Activated CD4-positive, alpha-beta T cell treated with anti-CD3 and anti-CD28 coated beads, Interleukin-2, Interleukin-6, amounts not matched to agents 100 ng/mL and 50 ng/mL, durations not matched to agents 16 hours and 8 hours (primary cell): Measurements from ENCODE around the gene MEIOSIN.
A peak's percentile ranks its signal among the peaks of the same experiment; 100 is the strongest.
"Not testable (repeated sequence)": the region's sequence is repeated elsewhere in the genome, so short reads cannot be mapped to it uniquely, and the experiment has no call there.

ENCODE experiments used
- DNase-seq: peaks from one replicate; pipeline ENCODE4 v3.0.0-alpha.2; 2020

The MEIOSIN gene

DNA sequence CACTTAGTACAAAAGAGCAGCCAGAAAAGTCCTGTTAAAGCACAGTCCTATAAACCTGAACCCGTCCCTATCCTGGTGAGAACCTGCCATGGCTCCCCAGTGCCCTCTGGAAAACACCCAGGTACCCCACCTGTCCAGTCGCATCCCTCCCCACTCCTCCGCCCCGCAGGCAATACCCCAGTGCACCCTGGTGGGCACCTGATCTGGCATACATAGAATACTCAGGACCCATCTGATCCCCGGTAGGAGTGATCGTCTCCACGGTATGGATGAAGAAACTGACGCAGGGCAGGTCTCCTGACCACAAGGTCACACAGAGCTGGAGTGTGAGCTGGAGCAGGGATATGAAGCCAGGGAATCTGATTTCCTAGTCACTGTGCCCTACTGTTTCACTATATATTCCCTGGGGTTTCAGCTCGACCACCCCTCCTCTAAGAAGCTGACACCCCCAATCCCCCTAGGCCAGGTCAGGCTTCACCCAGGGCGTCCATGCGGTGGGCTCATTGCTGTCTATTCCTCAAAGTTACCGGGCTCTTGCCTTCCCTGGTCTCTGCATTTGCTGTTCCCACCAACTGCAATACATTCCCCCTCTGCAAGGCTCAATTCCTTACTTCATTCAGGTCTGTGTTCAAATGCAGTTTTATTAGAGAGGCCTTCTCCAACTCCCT is 15.1 kb upstream of the MEIOSIN start:
- no peak for DNase-seq

DNA sequence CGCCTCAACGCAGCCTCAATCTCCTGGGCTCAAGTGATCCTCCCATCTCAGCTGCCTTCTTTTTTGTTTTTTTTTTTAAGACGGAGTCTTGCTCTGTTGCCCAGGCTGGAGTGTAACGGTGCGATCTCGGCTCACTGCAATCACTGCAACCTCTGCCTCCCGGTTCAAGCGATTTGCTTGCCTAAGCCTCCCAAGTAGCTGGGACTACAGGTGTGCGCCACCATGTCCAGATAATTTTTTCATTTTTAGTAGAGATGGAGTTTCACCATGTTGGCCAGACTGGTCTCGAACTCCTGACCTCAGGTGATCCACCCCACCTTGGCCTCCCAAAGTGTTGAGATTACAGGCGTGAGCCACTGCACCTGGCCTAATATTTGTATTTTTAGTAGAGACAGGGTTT is 13.2 kb upstream of the MEIOSIN start:
- DNase-seq, result not testable (repeated sequence)

DNA sequence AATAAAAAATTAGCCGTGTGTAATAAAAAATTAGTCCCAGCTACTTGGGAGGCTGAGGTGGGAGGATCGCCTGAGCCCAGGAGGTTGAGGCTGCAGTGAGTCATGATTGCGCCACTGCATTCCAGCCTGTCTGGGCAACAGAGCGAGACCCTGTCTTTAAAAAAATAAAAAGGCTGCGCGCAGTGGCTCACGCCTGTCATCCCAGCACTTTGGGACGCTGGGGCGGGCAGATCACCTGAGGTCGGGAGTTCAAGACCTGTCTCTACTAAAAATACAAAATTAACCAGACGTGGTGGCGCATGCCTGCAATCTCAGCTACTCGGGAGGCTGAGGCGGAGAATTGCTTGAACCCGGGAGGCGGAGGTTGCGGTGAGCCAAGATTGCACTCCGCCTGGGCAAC is 4.6 kb upstream of the MEIOSIN start:
- DNase-seq, result not testable (repeated sequence)

DNA sequence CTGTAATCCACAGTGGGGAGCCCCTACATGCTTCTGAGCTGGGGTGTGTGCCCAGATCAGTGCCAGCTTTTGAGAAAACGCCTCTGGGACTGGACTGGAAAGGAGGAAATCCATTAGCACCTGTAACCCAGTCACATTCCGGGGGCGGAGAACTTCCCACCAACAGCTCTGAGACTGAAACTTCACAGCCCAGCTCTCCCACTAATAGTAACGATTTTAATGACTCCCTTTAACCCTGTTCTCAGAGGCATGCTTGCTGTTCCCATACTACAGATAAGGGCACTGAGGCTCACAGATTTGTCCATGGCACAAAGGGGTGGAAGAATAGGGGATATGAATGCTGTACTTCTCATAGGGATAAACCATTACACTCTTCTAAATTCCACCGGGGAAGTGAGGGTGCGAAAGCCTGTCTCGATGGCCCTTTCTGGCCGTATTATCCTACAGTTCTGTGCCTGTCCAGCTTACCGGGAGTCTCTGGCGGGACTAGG is 3.4 kb upstream of the MEIOSIN start:
- DNase-seq, result peak; percentile 18

DNA sequence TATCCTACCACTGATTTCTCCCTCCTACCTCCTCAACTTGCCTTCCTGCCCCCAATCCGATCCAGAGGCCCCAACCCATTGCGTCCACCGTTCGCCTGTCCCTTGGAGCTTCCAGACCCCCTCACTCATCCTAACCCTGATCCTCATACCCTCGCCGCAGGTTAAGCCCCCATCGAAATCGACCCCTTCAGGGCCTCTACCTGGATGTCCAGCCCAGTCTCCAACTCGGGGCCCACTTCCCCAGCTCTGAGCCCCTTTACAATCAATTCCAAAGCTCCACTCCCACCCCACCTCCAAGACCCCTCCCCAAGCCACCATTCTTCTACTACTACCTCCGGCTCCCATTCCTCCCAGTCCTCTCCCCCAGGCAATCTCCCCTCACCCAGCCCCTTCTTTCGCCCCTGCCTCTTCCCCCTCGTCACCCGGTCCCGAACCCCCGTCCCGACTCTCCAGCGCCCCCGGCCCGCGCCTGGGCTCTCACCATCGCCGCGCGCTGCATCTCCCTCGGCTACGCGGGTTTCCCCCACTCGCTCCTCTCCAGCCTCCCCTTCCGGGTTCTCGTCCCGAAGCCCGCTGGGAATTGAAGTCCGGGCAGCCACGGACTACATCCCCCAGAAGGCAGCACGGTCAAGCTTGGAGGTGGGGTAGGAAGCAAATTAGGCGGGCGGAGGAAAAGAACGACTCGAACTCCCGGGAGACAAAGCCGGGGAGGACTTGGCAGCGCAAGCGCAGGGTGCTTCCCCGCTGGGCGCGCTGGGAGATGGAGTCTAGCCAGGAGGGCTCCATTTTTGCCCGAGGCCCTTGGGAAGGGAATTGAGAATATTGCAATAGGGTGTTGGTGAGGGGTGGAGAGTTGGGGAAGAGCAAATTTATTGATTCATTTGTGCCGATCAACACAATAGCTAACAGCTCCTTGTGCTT is 2.6 kb upstream of the MEIOSIN start, which contains the start of gene FBXO46:
Gene FBXO46, minus strand, starts transcription at position 529 of the 921 bp plus-strand sequence. CDS start 17,401 bp downstream, outside the sequence.
- DNase-seq, result peak; percentile 98

DNA sequence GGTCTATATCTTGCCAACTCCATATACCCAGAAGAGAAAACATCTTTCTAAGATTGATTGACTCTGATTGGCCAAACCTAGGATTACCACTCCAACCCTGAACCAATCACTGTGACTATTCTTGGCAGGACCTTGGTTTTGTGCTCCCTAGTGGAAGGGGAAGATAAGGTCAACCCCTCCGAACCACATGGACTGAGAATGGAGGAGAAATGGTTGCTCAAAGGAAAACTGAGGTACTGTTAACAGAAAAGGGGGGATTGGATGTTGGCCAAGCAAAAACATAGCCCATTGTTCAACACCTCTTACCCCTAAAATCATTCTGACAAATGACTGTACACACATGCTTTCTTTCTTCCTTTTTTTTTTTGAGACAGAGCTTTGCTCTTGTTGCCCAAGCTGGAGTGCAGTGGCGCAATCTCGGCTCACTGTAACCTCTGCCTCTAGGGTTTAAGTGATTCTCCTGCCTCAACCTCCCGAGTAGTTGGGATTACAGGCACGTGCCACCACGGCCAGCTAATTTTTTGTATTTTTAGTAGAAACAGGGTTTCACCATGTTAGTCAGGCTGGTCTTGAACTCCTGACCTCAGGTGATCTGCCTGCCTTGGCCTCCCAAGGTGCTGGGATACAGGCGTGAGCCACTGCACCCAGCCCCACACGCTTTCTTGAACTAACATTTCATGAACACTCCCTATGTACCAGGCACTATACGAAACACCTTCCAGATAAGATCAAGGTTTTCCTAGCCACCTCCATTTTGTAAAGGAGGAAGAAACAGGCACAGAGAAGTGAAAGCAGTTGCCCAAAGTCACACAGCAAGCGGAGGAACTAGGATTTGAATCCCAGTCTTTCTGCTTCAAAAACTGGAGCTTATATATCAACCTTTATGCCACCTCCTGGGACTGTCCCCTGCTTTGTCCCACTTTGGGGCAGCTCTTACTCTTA is 6.5 kb downstream of the MEIOSIN start:
- no peak for DNase-seq

DNA sequence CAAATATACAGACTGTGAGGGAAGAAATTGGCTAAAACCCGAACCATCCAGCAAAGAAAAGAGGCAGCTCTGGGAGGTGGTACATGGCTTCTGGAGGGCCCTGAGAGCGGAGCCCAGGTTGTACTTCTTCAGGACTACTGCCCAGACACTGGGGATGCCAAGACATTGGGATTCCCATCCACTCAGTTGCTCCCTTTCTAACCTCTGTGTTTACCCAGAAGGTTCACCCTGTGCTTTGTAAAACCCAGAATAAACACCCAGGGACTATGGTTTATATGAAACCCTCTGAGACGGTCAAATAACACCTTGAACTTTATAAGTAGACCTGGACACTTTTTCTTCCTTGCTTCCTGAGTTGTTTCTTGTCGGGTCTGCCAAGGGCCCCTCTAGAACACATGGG is 9.7 kb downstream of the MEIOSIN start:
- no peak for DNase-seq

DNA sequence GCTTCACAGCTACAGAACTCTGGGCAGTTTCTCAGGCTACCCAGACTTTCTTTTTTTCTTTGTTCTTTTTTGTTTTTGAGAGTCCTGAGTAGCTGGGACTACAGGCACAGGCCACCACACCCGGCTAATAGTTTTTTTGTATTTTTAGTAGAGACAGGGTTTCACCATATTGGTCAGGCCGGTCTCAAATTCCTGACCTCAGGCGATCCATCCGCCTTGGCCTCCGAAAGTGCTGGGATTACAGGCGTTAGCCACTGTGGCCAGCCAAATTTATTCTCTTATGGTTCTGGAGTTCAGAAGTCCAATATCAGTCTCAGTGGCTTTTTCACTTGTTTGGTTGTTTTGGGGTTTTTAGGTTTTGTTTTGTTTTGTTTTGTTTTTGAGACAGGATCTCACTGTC is 12.4 kb downstream of the MEIOSIN start:
- DNase-seq, result no peak

DNA sequence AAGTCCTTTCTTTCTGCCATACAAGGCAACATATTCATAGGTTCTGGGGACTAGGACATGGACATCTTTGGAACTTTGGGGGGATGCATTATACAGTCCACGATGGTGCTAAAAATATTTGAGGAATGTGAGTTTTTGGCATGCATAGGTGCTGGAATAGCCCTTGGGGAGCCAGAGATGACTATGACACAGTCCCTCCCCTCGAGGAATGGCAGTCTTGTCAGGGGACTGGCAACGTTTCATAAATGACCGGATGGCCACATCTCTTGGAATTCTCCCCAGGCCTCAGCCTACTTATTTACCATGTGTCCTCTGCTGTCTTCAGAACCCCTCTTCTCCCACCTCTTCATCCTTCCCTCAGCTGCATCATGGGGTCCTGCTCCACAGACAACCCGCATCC is 13.6 kb downstream of the MEIOSIN start:
- DNase-seq, result no peak

DNA sequence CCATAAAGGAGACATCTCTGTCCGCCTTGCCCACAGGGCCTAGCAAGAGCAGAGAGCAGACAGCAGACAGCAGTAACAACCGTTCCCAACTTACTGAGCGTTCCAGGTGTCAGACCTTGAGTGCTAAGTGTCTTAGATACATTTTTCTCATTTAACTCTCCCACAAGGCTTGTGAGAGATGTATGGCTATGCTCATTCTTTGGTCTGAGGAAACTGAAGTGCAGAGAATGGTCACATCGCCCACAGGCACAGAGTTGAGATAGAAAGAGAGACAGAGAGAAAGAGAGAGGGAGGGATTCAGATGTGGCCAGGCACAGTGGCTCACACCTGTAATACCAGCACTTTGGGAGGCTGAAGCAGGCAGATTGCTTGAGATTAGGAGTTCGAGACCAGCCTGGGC is 14.3 kb downstream of the MEIOSIN start:
- DNase-seq, result no peak

DNA sequence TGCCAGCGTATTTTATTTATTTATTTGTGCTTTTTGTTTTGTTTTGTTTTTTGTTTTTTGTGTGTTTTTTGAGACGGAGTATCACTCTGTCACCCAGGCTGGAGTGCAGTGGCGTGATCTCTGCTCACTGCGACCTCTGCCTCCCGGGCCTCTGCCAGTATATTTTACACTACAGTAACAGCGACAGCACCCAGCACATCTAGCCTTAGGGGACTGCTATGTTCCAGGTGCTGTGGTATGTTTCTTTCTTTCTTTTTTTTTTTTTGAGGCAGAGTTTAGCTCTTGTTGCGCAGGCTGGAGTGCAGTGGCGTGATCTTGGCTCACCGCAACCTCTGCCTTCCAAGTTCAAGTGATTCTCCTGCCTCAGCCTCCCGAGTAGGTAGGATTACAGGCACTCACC is 18.2 kb downstream of the MEIOSIN start:
- DNase-seq, result not testable (repeated sequence)

DNA sequence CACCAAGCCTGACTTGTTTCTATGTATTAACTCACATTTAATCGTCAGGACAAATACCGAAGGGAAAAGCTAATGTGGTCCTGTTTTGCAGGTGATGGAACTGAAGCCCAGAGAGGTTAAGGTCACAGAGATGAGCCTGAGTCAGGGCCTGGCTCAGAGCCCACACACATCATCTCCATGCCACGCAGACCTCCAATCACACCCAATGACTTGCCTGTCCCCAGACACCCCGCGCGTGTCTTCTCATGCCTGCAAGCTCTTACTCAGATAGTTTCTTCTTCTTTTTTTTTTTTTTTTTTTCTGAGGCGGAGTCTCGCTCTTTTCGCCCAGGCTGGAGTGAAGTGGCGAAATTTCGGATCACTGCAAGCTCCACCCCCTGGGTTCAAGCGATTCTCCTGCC is 19.4 kb downstream of the MEIOSIN start:
- no peak for DNase-seq

DNA sequence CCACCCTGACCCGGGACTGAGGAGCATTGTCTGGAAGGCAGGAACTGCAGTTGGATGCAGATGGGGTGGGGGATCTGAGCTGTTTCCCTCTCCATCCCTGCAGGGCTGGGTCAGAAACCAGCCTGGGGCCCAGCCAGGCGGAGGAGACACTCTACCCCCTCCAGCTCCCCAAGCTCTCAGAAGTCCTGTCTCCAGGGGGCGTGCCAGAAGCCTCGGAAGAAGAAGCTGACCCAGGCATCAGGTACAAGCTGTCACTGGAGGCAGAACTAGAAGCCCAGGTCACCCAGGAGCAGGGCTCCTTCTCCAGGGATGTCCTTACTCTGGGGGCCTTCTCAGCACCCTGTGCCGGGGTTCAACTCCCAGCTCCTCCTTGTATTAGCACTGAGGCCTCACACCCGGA is 20.3 kb downstream of the MEIOSIN start:
- no peak for DNase-seq

DNA sequence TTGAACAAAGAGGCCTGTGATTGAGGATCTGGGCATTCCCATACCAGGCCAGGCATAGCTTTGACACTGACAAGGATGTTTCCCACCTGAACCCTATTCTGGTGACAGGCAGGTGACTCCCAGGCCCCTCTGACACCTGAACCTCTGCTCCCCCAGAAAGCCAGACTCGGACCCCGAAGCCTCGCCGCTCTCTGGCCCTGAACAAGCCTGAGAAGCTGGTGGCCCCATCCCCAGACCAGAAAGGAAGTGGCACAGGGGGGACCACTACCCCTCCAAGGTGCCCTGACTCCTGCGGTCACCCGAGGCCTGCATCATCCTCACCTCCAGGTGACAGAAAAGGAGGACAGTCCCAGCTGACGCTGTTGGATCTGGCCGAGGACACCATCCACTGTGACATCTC is 21.1 kb downstream of the MEIOSIN start:
- DNase-seq, result no peak

DNA sequence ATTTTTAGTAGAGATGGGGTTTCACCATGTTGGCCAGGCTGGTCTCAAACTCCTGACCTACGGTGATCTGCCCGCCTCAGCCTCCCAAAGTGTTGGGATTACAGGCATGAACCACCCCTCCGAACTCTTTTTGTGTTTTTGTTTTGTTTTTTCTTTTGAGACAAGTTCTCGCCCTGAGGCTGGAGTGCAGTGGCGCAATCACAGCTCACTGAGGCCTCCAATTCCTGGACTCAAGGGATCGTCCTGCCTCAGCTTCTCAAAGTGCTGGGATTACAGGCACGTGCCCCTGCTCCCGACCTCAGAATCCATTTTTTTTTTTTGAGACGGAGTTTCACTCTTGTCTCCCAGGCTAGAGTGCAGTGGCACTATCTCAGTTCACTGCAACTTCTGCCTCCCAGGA is 24.5 kb downstream of the MEIOSIN start:
- no peak for DNase-seq

DNA sequence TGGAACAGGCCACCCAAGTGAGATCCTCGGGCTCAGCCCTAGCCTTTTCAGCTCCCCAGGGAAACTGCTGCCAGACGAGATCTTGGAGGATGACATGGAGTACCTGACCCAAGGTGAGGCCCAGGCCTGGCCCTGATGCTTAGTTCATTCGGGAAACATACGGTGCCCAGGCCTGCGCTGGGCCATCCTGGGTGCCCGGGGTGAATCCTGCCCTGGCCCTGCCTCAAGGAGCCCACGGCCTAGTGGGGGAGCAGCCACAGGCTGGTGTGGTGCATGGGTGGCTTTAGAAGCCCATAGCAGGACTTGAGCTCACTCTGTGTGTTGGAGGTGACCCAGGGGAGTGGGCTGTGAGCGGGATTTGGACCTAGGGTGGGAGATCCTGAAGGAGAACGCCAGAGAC is 25.7 kb downstream of the MEIOSIN start:
- DNase-seq, result no peak

DNA sequence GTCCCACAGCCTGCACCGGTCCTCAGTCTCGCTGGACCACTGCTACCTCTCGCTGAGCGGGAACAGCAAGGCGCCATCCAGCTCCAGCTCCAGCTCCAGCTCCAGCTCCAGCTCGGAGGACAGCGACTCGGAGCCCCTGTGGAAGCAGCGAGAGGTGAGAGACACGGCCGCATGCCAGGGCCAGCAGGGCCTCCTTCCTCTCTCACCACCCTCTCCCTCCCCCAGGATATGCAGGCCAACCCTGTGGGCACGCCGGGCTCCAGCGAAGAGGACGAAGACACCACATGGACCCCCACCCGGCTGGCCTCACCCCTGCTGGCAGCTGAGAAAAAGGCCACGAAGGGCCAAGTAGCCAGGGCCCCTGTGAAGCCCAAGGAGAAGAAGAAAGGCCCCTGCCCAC is 28.5 kb downstream of the MEIOSIN start:
- no peak for DNase-seq

DNA sequence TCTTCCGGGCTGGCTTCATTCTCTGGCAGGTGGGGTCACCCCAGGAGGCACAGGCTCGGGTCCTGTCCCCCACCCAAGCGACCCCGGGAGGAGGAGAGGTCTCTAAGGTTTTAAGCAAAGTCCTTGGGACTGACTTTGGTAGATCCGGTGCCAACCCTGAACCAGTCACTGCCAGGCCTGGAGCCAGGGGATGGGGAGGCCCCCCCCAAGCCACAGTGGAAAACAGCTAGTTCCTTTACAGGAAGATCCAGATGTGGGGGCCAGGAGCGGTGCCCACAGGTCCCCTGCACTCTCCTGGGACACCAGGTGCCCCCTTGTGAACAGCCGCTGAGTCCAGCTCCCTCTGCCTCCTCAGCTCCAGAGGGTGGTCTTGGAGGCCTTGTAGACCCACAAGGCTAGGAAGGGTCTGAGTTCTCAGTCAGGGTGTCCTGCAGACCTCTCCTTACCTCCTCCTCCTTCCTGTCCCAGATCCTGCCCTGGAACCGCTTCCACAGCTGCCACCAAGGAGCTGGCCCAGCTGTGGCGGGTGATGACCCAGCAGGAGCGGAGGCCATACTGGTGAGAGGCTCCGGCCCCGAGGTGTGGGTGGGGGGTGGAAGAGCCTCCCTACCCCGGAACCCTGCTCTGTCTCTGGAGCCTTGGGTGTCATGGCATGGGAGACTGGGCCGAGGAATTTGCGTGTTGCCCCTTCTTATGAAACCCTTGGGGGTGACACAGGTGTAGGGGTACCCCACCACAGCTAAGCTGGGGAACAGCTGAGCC is 29.8 kb downstream of the MEIOSIN start:
- DNase-seq, result no peak

DNA sequence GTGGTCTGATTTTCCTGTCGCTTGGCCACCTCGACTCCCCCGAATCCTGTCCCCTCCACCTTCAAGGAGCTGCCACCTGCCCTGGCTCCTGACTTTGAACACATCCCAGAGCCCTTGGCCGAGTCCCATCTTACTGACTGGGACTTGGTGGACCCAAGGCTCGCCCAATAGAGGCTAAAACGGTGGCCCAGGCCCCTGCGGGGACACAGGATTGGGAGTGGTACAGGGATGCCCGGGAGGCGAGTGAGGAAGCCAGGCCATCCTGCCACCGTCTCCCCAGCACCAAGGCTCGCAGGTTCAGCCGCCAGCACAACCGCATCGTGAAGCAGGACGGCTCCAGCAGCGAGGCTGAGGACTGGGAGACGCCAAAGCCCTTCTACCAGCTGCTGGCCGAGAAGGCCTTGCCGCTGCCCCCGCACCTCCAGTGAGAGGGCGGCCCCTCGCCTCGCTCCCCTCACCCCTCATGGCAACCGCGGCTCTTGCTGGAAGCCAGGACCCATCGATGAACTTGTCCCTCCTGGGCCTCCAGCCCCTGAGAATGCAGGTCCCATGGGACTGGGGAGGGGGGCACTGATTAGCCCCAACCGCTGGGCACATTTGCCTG is 30.6 kb downstream of the MEIOSIN start:
- DNase-seq, result no peak

DNA sequence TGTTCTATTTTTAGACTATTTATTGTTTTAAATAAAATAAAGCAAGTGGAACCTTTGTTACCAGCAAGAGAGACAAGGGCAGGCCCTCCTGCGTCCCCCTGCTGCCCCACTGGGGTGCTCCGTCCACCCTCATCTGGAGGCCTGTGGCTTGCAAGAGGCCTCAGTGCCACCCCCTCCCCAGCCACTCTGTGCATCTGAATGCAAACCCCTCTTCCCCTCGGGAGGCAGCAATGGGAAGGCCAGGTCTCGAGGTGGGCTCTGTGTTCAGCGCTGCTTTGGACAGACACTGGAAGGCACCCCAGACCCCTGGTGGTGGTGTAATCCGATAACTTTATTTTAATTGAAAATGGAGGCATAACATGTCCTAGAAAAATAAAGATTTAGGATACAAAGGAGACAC is 31.2 kb downstream of the MEIOSIN start:
- DNase-seq, result no peak

DNA sequence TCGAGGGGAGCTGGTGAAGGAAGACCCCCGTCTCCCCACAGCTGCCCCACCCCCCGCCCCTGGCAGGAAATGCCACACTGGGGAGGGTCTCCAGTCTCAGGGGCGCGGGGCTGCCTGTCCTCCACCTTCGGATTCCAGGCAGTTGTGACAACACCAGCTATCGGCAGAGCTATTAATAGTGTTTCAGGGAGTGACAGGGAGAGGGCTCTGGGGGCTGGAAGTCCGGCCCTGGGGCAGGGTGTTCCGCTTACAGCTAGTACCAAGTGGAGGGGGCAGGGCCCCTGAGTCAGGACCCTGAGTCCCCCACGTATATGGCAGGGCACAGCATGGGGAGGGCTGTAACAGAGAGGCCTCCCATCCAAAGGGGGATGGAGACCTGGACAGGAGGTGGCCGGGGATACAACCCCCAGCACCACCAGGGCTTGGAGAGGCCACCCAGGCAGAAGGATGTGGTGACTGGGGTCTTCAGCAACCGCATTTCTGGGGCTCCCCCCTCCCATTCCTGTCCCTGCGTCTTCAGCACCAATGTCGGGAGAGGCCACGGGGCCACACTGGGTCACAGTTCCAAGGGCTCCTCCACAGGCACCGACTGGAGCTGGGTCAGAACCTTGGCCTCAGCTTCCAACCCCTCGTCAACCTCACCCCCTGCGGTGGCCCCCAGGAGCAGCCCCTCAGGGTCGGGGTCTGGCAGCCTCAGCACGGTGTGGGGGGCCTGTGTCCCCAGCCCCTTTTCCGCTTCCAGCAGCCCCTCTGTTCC is 31.9 kb downstream of the MEIOSIN start:
- no peak for DNase-seq
